ENCODE results near the gene PLEKHG7.

Gene PLEKHG7

GRCh38 chr12:92706594-92706993, 3.8 kb downstream of the PLEKHG7 start:
- DNase-seq (ENCODE audit: low read depth, low spot score) = no peak

- DNase-seq (ENCODE audit: low read depth, low spot score) = no peak
Measured at GRCh38 chr12:92707926-92708325, 5.1 kb downstream of the PLEKHG7 start.

- DNase-seq (ENCODE audit: low read depth, low spot score) = no peak
Measured at GRCh38 chr12:92715625-92716024, 12.8 kb downstream of the PLEKHG7 start.

GRCh38 chr12:92717202-92717601, 14.4 kb downstream of the PLEKHG7 start:
- DNase-seq (ENCODE audit: low read depth, low spot score) = no peak

- no peak for DNase-seq (ENCODE audit: low read depth, low spot score)
Measured at GRCh38 chr12:92718483-92718990, 15.7 kb downstream of the PLEKHG7 start.

- DNase-seq (ENCODE audit: low read depth, low spot score) = no peak
Measured at GRCh38 chr12:92719674-92720073, 16.9 kb downstream of the PLEKHG7 start.

GRCh38 chr12:92721130-92721529, 18.3 kb downstream of the PLEKHG7 start:
- DNase-seq (ENCODE audit: low read depth, low spot score) = no peak

GRCh38 chr12:92721656-92722055, 18.9 kb downstream of the PLEKHG7 start:
- DNase-seq (ENCODE audit: low read depth, low spot score) = no peak

- no peak for DNase-seq (ENCODE audit: low read depth, low spot score)
Measured at GRCh38 chr12:92722897-92723296, 20.1 kb downstream of the PLEKHG7 start.

- DNase-seq (ENCODE audit: low read depth, low spot score) = no peak
Measured at GRCh38 chr12:92726850-92727249, 24.1 kb downstream of the PLEKHG7 start.

GRCh38 chr12:92729773-92730305, 27.1 kb downstream of the PLEKHG7 start:
- DNase-seq (ENCODE audit: low read depth, low spot score) = no peak

- DNase-seq (ENCODE audit: low read depth, low spot score) = no peak
Measured at GRCh38 chr12:92730758-92731157, 28.0 kb downstream of the PLEKHG7 start.

GRCh38 chr12:92732216-92732615, 29.4 kb downstream of the PLEKHG7 start:
- no peak for DNase-seq (ENCODE audit: low read depth, low spot score)

GRCh38 chr12:92732716-92733115, 29.9 kb downstream of the PLEKHG7 start:
- DNase-seq (ENCODE audit: low read depth, low spot score) = no peak

- no peak for DNase-seq (ENCODE audit: low read depth, low spot score)
Measured at GRCh38 chr12:92733181-92733580, 30.4 kb downstream of the PLEKHG7 start.

GRCh38 chr12:92733661-92734060, 30.9 kb downstream of the PLEKHG7 start:
- DNase-seq (ENCODE audit: low read depth, low spot score) = no peak

- DNase-seq (ENCODE audit: low read depth, low spot score) = no peak
Measured at GRCh38 chr12:92735131-92735721, 32.4 kb downstream of the PLEKHG7 start.

- DNase-seq (ENCODE audit: low read depth, low spot score) = no peak
Measured at GRCh38 chr12:92736605-92737004, 33.8 kb downstream of the PLEKHG7 start.

GRCh38 chr12:92737855-92738850, 35.4 kb downstream of the PLEKHG7 start:
- DNase-seq (ENCODE audit: low read depth, low spot score) = no peak

GRCh38 chr12:92739113-92739512, 36.3 kb downstream of the PLEKHG7 start:
- DNase-seq (ENCODE audit: low read depth, low spot score) = no peak

- DNase-seq (ENCODE audit: low read depth, low spot score) = no peak
Measured at GRCh38 chr12:92740411-92740810, 37.6 kb downstream of the PLEKHG7 start.

GRCh38 chr12:92743026-92743425, 40.2 kb downstream of the PLEKHG7 start:
- DNase-seq (ENCODE audit: low read depth, low spot score) = no peak
